Measurements from ENCODE around the gene PDX1.

GRCh38 chr13:27920677-27921420, 1.0 kb downstream of the PDX1 start:
- no peak for TF ChIP-seq CTCF (conservative IDR thresholded peaks at IDR 0.05; ENCODE audit: low read length)
- no peak for TF ChIP-seq EZH2phosphoT487 (IDR thresholded peaks at IDR 0.05; ENCODE audit: borderline replicate concordance, low read depth, low read length)
